Measurements from ENCODE around the gene COQ5.
A peak's percentile ranks its signal among the peaks of the same experiment; 100 is the strongest.

DNA sequence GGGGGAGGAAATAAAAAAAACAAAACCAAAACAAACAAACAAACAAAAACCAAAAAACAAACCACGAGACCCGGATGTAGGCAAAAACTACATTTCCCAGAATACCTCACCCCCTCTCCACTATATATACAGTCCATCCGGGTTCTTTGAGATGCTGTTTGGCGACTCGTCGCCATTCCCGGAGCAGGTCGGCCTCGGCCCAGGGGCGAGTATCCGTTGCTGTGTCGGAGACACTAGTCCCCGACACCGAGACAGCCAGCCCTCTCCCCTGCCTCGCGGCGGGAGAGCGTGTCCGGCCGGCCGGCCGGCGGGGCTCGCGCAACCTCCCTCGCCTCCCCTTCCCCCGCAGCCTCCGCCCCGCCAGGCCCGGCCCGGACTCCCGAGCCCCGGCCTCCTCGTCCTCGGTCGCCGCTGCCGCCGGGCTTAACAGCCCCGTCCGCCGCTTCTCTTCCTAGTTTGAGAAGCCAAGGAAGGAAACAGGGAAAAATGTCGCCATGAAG lies 5.3 kb upstream of the COQ5 start, which contains the start of gene RNF10:
- TF ChIP-seq ZNF514 (tag by site-specific recombination; IDR thresholded peaks at IDR 0.05) (no peak), ZNF792 (tag by site-specific recombination; IDR thresholded peaks at IDR 0.05) (no peak), ZBTB21 (tag by site-specific recombination; IDR thresholded peaks at IDR 0.05) (no peak), ZFP69B (tag by site-specific recombination; IDR thresholded peaks at IDR 0.05) (no peak), ZNF791 (tag by site-specific recombination; IDR thresholded peaks at IDR 0.05) (no peak), ZNF473 (tag by site-specific recombination; IDR thresholded peaks at IDR 0.05) (no peak), ZBTB17 (tag by site-specific recombination; IDR thresholded peaks at IDR 0.05) (peak; percentile 75), ZNF768 (tag by site-specific recombination; IDR thresholded peaks at IDR 0.05) (no peak)
- TF ChIP-seq, protein P1, sequence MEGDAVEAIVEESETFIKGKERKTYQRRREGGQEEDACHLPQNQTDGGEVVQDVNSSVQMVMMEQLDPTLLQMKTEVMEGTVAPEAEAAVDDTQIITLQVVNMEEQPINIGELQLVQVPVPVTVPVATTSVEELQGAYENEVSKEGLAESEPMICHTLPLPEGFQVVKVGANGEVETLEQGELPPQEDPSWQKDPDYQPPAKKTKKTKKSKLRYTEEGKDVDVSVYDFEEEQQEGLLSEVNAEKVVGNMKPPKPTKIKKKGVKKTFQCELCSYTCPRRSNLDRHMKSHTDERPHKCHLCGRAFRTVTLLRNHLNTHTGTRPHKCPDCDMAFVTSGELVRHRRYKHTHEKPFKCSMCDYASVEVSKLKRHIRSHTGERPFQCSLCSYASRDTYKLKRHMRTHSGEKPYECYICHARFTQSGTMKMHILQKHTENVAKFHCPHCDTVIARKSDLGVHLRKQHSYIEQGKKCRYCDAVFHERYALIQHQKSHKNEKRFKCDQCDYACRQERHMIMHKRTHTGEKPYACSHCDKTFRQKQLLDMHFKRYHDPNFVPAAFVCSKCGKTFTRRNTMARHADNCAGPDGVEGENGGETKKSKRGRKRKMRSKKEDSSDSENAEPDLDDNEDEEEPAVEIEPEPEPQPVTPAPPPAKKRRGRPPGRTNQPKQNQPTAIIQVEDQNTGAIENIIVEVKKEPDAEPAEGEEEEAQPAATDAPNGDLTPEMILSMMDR (tag by site-specific recombination; IDR thresholded peaks at IDR 0.05), result no peak
- TF ChIP-seq, protein P2, sequence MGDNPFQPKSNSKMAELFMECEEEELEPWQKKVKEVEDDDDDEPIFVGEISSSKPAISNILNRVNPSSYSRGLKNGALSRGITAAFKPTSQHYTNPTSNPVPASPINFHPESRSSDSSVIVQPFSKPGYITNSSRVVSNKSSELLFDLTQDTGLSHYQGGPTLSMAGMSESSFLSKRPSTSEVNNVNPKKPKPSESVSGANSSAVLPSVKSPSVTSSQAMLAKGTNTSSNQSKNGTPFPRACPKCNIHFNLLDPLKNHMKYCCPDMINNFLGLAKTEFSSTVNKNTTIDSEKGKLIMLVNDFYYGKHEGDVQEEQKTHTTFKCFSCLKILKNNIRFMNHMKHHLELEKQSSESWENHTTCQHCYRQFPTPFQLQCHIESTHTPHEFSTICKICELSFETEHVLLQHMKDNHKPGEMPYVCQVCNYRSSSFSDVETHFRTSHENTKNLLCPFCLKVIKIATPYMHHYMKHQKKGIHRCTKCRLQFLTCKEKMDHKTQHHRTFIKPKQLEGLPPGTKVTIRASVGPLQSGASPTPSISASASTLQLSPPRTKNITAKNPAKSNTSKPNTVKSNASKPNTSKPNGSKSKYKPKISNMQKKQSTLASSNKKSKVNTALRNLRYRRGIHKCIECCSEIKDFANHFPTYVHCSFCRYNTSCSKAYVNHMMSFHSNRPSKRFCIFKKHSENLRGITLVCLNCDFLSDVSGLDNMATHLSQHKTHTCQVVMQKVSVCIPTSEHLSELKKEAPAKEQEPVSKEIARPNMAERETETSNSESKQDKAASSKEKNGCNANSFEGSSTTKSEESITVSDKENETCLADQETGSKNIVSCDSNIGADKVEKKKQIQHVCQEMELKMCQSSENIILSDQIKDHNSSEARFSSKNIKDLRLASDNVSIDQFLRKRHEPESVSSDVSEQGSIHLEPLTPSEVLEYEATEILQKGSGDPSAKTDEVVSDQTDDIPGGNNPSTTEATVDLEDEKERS (tag by site-specific recombination; IDR thresholded peaks at IDR 0.05), result no peak
